HFF-Myc (cell line): ENCODE data around the gene AGBL1.

ENCODE experiments used
- DNase-seq: peaks from one replicate; pipeline ENCODE4 v3.0.0-alpha.2; 2011; ENCODE audit warnings: low read depth; ENCODE audit errors: extremely low read depth
- H3K4me3 ChIP-seq: replicated peaks from 2 replicates; pipeline ENCODE4 v1.5.1; 2011; ENCODE audit warnings: low read depth, mild to moderate bottlenecking, control low read depth, low read length
- CTCF ChIP-seq: IDR thresholded peaks from 2 replicates; pipeline ENCODE4 v1.5.1; 2012; ENCODE audit warnings: mild to moderate bottlenecking, low read depth, low read length, control low read depth; ENCODE audit errors: missing control alignments

Gene AGBL1

GRCh38 chr15:86849558-86850285, 770.1 kb downstream of the AGBL1 start:
- no peak for DNase-seq
- H3K4me3 ChIP-seq, result no peak overlapping the region
- TF ChIP-seq CTCF, result no peak

- TF ChIP-seq CTCF, result no peak
- no peak overlapping the region for H3K4me3 ChIP-seq
- no peak for DNase-seq
Measured at GRCh38 chr15:86850939-86851338, 771.3 kb downstream of the AGBL1 start.

- no peak overlapping the region for H3K4me3 ChIP-seq
- TF ChIP-seq CTCF, result no peak
- DNase-seq, result no peak
Measured at GRCh38 chr15:86852741-86853140, 773.1 kb downstream of the AGBL1 start.

- H3K4me3 ChIP-seq, result no peak overlapping the region
- no peak for DNase-seq
- TF ChIP-seq CTCF, result no peak
Measured at GRCh38 chr15:86854176-86854575, 774.5 kb downstream of the AGBL1 start.

GRCh38 chr15:86855307-86856291, 775.9 kb downstream of the AGBL1 start:
- no peak for TF ChIP-seq CTCF
- no peak overlapping the region for H3K4me3 ChIP-seq
- no peak for DNase-seq

GRCh38 chr15:86857701-86858100, 778.0 kb downstream of the AGBL1 start:
- no peak for TF ChIP-seq CTCF
- DNase-seq, result no peak
- no peak overlapping the region for H3K4me3 ChIP-seq
